DOHH2 (cell line): ENCODE results near the gene SFPQ.

Experiments
- H3F3A ChIP-seq: fragments of 200-600 bp; sonication (generic), shearing (Covaris generic); 2 replicates; pipeline ENCODE4 v1.6.0; 2016; ENCODE audit warnings: antibody characterized with exemption, mild to moderate bottlenecking; ENCODE audit not compliant: control insufficient read depth, insufficient read depth
- H3K27ac ChIP-seq: fragments of 200-600 bp; sonication (generic); 2 replicates; pipeline ENCODE4 v1.5.1; 2014; ENCODE audit warnings: low read depth, mild to moderate bottlenecking, low read length, moderate library complexity
- H3K27me3 ChIP-seq: fragments of 200-600 bp; sonication (generic); 2 replicates; pipeline ENCODE4 v1.6.1; 2014; ENCODE audit warnings: mild to moderate bottlenecking, low read length, mixed read lengths; ENCODE audit not compliant: control insufficient read depth
- H3K36me3 ChIP-seq: fragments of 200-600 bp; sonication (generic); 2 replicates; pipeline ENCODE4 v1.6.1; 2014; ENCODE audit warnings: mild to moderate bottlenecking, low read length, moderate library complexity, mixed read lengths; ENCODE audit not compliant: control insufficient read depth
- H3K4me1 ChIP-seq: fragments of 200-600 bp; sonication (generic); 2 replicates; pipeline ENCODE4 v1.6.1; 2014; ENCODE audit warnings: mild to moderate bottlenecking, low read length, mixed read lengths; ENCODE audit not compliant: control insufficient read depth
- H3K4me2 ChIP-seq: fragments of 200-600 bp; sonication (generic); 2 replicates; pipeline ENCODE4 v1.6.0; 2014; ENCODE audit warnings: mild to moderate bottlenecking, low read length, moderate library complexity
- H3K4me3 ChIP-seq: fragments of 200-600 bp; sonication (generic); 2 replicates; pipeline ENCODE4 v1.5.1; 2014; ENCODE audit warnings: mild to moderate bottlenecking, low read length, mixed read lengths
- H3K79me2 ChIP-seq: fragments of 200-600 bp; sonication (generic); 2 replicates; pipeline ENCODE4 v1.6.1; 2014; ENCODE audit warnings: mild to moderate bottlenecking, low read length, mixed read lengths; ENCODE audit not compliant: control insufficient read depth
- H3K9me2 ChIP-seq: fragments of 200-600 bp; sonication (generic); replicated peaks from 2 replicates; pipeline ENCODE4 v1.6.1; 2014; ENCODE audit warnings: mild to moderate bottlenecking, low read length, mixed read lengths; ENCODE audit not compliant: control insufficient read depth
- H3K9me3 ChIP-seq: fragments of 200-600 bp; sonication (generic); 2 replicates; pipeline ENCODE4 v1.6.1; 2014; ENCODE audit warnings: antibody characterized with exemption, low read length, mixed read lengths; ENCODE audit not compliant: control insufficient read depth, insufficient read depth
- H4K20me1 ChIP-seq: fragments of 200-600 bp; sonication (generic); 2 replicates; pipeline ENCODE4 v1.6.0; 2014; ENCODE audit warnings: low read depth, mild to moderate bottlenecking, antibody characterized with exemption, low read length, moderate library complexity; ENCODE audit not compliant: control insufficient read depth, insufficient read depth
- CTCF ChIP-seq: fragments of 200-600 bp; sonication (generic); IDR thresholded peaks from one replicate; pipeline ENCODE4 v1.5.1; 2014; ENCODE audit warnings: antibody characterized with exemption, mild to moderate bottlenecking, low read depth, low read length; ENCODE audit not compliant: poor library complexity, severe bottlenecking
- EZH2phosphoT487 ChIP-seq: fragments of 200-600 bp; sonication (generic); IDR thresholded peaks from 2 replicates; pipeline ENCODE4 v1.6.1; 2017; ENCODE audit warnings: borderline replicate concordance, mild to moderate bottlenecking, antibody characterized with exemption, low read length, moderate library complexity, mixed read lengths

The SFPQ gene

GRCh38 chr1:35179908-35180307, 13.0 kb downstream of the SFPQ start:
- Histone ChIP-seq H3K27ac (no peak overlapping the region), H3K4me1 (no peaks in the 10 kb centered on the region), H3K4me3 (no peak overlapping the region), H3K4me2 (no peak overlapping the region), H3F3A (peaks cover 96% of the 10 kb centered on the region), H3K27me3 (no peaks in the 10 kb centered on the region), H3K36me3 (peaks cover 99% of the 10 kb centered on the region), H3K9me2 (no peaks in the 10 kb centered on the region), H3K9me3 (no peaks in the 10 kb centered on the region), H4K20me1 (peaks cover 57% of the 10 kb centered on the region), H3K79me2 (peaks cover 51% of the 10 kb centered on the region)
- no peak for TF ChIP-seq CTCF
- TF ChIP-seq EZH2phosphoT487: no peak

GRCh38 chr1:35178874-35179380, 14.0 kb downstream of the SFPQ start:
- Histone ChIP-seq H3K4me1 (no peaks in the 10 kb centered on the region), H3K36me3 (peaks cover 90% of the 10 kb centered on the region), H3K27ac (no peak overlapping the region), H3K79me2 (peaks cover 43% of the 10 kb centered on the region), H3K27me3 (no peaks in the 10 kb centered on the region), H3K9me2 (no peaks in the 10 kb centered on the region), H4K20me1 (peaks cover 50% of the 10 kb centered on the region), H3K4me3 (no peak overlapping the region), H3K4me2 (no peak overlapping the region), H3K9me3 (no peaks in the 10 kb centered on the region), H3F3A (peaks cover 96% of the 10 kb centered on the region)
- TF ChIP-seq EZH2phosphoT487: no peak
- TF ChIP-seq CTCF: no peak

- H3K36me3 ChIP-seq: peaks cover 84% of the 10 kb centered on the region
- H3F3A ChIP-seq: peaks cover 96% of the 10 kb centered on the region
- H3K27ac ChIP-seq: no peak overlapping the region
- H3K4me1 ChIP-seq: no peaks in the 10 kb centered on the region
- H4K20me1 ChIP-seq: peaks cover 50% of the 10 kb centered on the region
- H3K4me3 ChIP-seq: no peak overlapping the region
- H3K9me2 ChIP-seq: no peaks in the 10 kb centered on the region
- TF ChIP-seq CTCF (no peak), EZH2phosphoT487 (no peak)
- no peaks in the 10 kb centered on the region for H3K9me3 ChIP-seq
- no peak overlapping the region for H3K4me2 ChIP-seq
- H3K27me3 ChIP-seq: no peaks in the 10 kb centered on the region
- peaks cover 37% of the 10 kb centered on the region for H3K79me2 ChIP-seq
Measured at GRCh38 chr1:35178295-35178695, 14.7 kb downstream of the SFPQ start.

- Histone ChIP-seq H3K4me2 (no peak overlapping the region), H3K27ac (no peak overlapping the region), H3K27me3 (no peaks in the 10 kb centered on the region), H3K9me3 (no peaks in the 10 kb centered on the region), H3F3A (peaks cover 90% of the 10 kb centered on the region), H3K79me2 (peaks cover 29% of the 10 kb centered on the region), H4K20me1 (peaks cover 42% of the 10 kb centered on the region), H3K9me2 (no peaks in the 10 kb centered on the region), H3K36me3 (peaks cover 74% of the 10 kb centered on the region), H3K4me3 (no peak overlapping the region), H3K4me1 (no peaks in the 10 kb centered on the region)
- TF ChIP-seq CTCF: no peak
- TF ChIP-seq EZH2phosphoT487: no peak
Measured at GRCh38 chr1:35177237-35177786, 15.6 kb downstream of the SFPQ start.
